ENCODE results near the gene TMEM242.

GRCh38 chr6:157326979-157327378 lies 3.7 kb upstream of the TMEM242 start:
- TF ChIP-seq POLR2AphosphoS5 (IDR thresholded peaks at IDR 0.05) (no peak), CTCF (IDR thresholded peaks at IDR 0.05; ENCODE audit: poor library complexity, severe bottlenecking) (no peak), EP300 (conservative IDR thresholded peaks at IDR 0.05; ENCODE audit: poor library complexity, severe bottlenecking) (no peak), EZH2 (IDR thresholded peaks at IDR 0.05; ENCODE audit: borderline replicate concordance, insufficient read depth, low read length, poor library complexity, severe bottlenecking) (no peak), TAF1 (IDR thresholded peaks at IDR 0.05; ENCODE audit: low read depth) (no peak), MXI1 (conservative IDR thresholded peaks at IDR 0.05; ENCODE audit: poor library complexity, severe bottlenecking) (no peak), RAD21 (conservative IDR thresholded peaks at IDR 0.05) (no peak), SMC3 (conservative IDR thresholded peaks at IDR 0.05; ENCODE audit: poor library complexity) (no peak)
